PC-9 (cell line): Measurements from ENCODE around the gene HMOX2. TPM values are rescaled to one million over a fixed set of nuclear protein-coding genes. Genes with fewer than 3 reads are reported as not detected.

Source experiments
- BruUV-seq: library from RNA; stranded (reverse); fragments of 400-500 nt; replicated peaks from 2 replicates; lab custom pipeline; 2021; lab: Mats Ljungman, UMichigan
- CTCF ChIA-PET: fragments of 300-600 bp; sonication (Branson Sonifier 250); formaldehyde crosslinking; loops from one replicate; lab custom pipeline; 2022; ENCODE audit warnings: antibody characterized with exemption; lab: Charles Lee
- POLR2A ChIA-PET: fragments of 300-600 bp; sonication (Branson Sonifier 250); formaldehyde crosslinking; loops from one replicate; lab custom pipeline; 2022; ENCODE audit warnings: antibody characterized with exemption; ENCODE audit not compliant: unreplicated experiment; lab: Charles Lee
- DNase-seq, 2 experiments: peaks; one replicate each; pipeline versions ENCODE4 v3.0.0 to v3.0.0-alpha.2; 2015 to 2022; ENCODE audit warnings: mixed read lengths in 1 of 2
- H2AFZ ChIP-seq: fragments of 200-600 bp; sonication (generic); 2 replicates; pipeline ENCODE4 v1.8.1; 2017; ENCODE audit warnings: antibody characterized with exemption
- H3F3A ChIP-seq: fragments of 200-600 bp; sonication (generic); 2 replicates; pipeline ENCODE4 v1.8.1; 2017; ENCODE audit warnings: antibody characterized with exemption, mild to moderate bottlenecking, low read depth; ENCODE audit not compliant: insufficient read depth
- H3K27ac ChIP-seq: fragments of 200-600 bp; sonication (generic); 2 replicates; pipeline ENCODE4 v1.6.1; 2016; ENCODE audit warnings: mixed run types
- H3K27me3 ChIP-seq: fragments of 200-600 bp; sonication (generic); 2 replicates; pipeline ENCODE4 v1.6.1; 2016; ENCODE audit warnings: low read depth, mixed run types; ENCODE audit not compliant: insufficient read depth
- H3K36me3 ChIP-seq: fragments of 200-600 bp; sonication (generic); 2 replicates; pipeline ENCODE4 v1.6.1; 2016; ENCODE audit warnings: low read depth, mixed run types
- H3K4me1 ChIP-seq: fragments of 200-600 bp; sonication (generic); replicated peaks from 2 replicates; pipeline ENCODE4 v1.6.1; 2016; ENCODE audit warnings: mixed run types; ENCODE audit not compliant: insufficient read depth
- H3K4me2 ChIP-seq: fragments of 200-600 bp; sonication (generic); 2 replicates; pipeline ENCODE4 v1.6.1; 2017; ENCODE audit warnings: mixed run types
- H3K4me3 ChIP-seq: fragments of 200-600 bp; sonication (generic); 2 replicates; pipeline ENCODE4 v1.6.1; 2016; ENCODE audit warnings: mixed run types
- H3K79me2 ChIP-seq: fragments of 200-600 bp; sonication (generic); 2 replicates; pipeline ENCODE4 v1.6.1; 2017; ENCODE audit warnings: low read depth, mixed run types
- H3K9me2 ChIP-seq: fragments of 200-600 bp; sonication (generic); 2 replicates; pipeline ENCODE4 v1.8.1; 2017; ENCODE audit warnings: mild to moderate bottlenecking; ENCODE audit not compliant: insufficient read depth
- H3K9me3 ChIP-seq: fragments of 200-600 bp; sonication (generic); 2 replicates; pipeline ENCODE4 v1.8.1; 2016; ENCODE audit warnings: low read depth; ENCODE audit not compliant: insufficient read depth
- H4K20me1 ChIP-seq: fragments of 200-600 bp; sonication (generic); 2 replicates; pipeline ENCODE4 v1.8.1; 2017; ENCODE audit not compliant: insufficient read depth
- CTCF ChIP-seq: fragments of 200-600 bp; sonication (generic); conservative IDR thresholded peaks from 2 replicates; pipeline ENCODE4 v1.6.1; 2017; ENCODE audit warnings: mixed run types, antibody characterized with exemption, mild to moderate bottlenecking, moderate library complexity
- EZH2 ChIP-seq: fragments of 200-600 bp; sonication (generic); IDR thresholded peaks from 2 replicates; pipeline ENCODE4 v1.8.0; 2017; ENCODE audit warnings: antibody characterized with exemption, low read depth
- intact Hi-C: fragments of 100-400 bp; cut with micrococcal nuclease; formaldehyde crosslinking; loops from one replicate; pipeline ENCODE4 v1.10.0; 2022; ENCODE audit not compliant: unreplicated experiment
- total RNA-seq: library from RNA; stranded (reverse); gene quantifications from 2 replicates; pipeline ENCODE4 v1.2.3, GENCODE V29; 2021

HMOX2 gene
- total RNA-seq, 1 experiment from 2014 or later: 68.1 TPM

- POLR2A ChIA-PET: interaction anchor here (0.7 kb wide), 1 partner anchor 67 kb away, joined by 7 read pairs; no protein-coding TSS in a partner anchor
- Histone ChIP-seq H3K36me3 (peaks cover 6% of the 10 kb centered on the region; the same call in 1 of the 2 replicates), H3K4me2 (no peak overlapping the region), H3K4me1 (no peaks in the 10 kb centered on the region), H3F3A (no peaks in the 10 kb centered on the region), H3K27me3 (no peaks in the 10 kb centered on the region), H3K4me3 (no peak overlapping the region), H3K27ac (no peak overlapping the region), H2AFZ (no peak overlapping the region), H3K79me2 (peaks cover 9% of the 10 kb centered on the region; the same call in 1 of the 2 replicates), H3K9me3 (no peaks in the 10 kb centered on the region), H3K9me2 (no peaks in the 10 kb centered on the region), H4K20me1 (no peaks in the 10 kb centered on the region)
- CTCF ChIA-PET: interaction anchor here (0.6 kb wide), 1 partner anchor 112 kb away, joined by 14 read pairs; no protein-coding TSS in a partner anchor
- BruUV-seq: no TSS peak
- no peak for DNase-seq
- TF ChIP-seq CTCF (no peak), EZH2 (no peak)
- intact Hi-C loops: no loop called here
Measured at GRCh38 chr16:4486126-4486893, 10.1 kb downstream of the HMOX2 start.

GRCh38 chr16:4487955-4488498 is 11.8 kb downstream of the HMOX2 start:
- DNase-seq: no peak
- no peaks in the 10 kb centered on the region for H3K4me1 ChIP-seq
- H4K20me1 ChIP-seq: no peaks in the 10 kb centered on the region
- no TSS peak for BruUV-seq
- H3F3A ChIP-seq: no peaks in the 10 kb centered on the region
- intact Hi-C loops: no loop called here
- no peaks in the 10 kb centered on the region for H3K9me3 ChIP-seq
- H3K79me2 ChIP-seq: 0 out of 2 replicates have a peak, but pooled peaks cover 7% of the 10 kb centered on the region
- H3K9me2 ChIP-seq: no peaks in the 10 kb centered on the region
- no peak for TF ChIP-seq EZH2
- TF ChIP-seq CTCF: no peak
- peaks cover 6% of the 10 kb centered on the region; the same call in 1 of the 2 replicates for H3K36me3 ChIP-seq
- H3K27me3 ChIP-seq: no peaks in the 10 kb centered on the region
- POLR2A ChIA-PET: interaction anchor here (0.7 kb wide), 1 partner anchor 128 kb away, joined by 3 read pairs; no protein-coding TSS in a partner anchor
- no peak overlapping the region for H3K27ac ChIP-seq
- no peak overlapping the region for H2AFZ ChIP-seq
- no peak overlapping the region for H3K4me3 ChIP-seq
- CTCF ChIA-PET: no interaction called here
- no peak overlapping the region for H3K4me2 ChIP-seq

DNA sequence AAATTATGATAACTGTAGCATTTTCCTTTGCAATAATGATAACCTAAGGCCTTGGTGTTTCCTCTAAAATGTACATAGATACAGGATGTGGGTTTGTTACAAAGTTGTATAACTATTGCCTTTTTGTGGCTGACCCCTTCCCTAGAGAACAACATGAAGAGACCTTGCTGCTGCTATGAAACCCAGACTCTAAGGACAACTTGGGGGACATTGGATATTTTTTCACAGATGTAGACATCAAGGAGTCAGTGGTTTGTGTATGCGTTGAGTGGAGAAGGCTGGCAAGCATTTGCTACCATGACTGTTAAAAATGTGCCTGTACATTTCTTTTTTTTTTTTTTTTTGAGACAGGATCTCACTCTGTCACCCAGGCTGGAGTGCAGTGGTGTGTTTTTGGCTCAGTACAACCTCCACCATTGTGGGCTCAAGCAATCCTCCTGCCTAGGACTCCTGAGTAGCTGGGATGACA is 12.3 kb downstream of the HMOX2 start:
- Histone ChIP-seq H3K9me2 (no peaks in the 10 kb centered on the region), H2AFZ (no peak overlapping the region), H3K4me2 (no peak overlapping the region), H3K27me3 (no peaks in the 10 kb centered on the region), H3K36me3 (peaks cover 6% of the 10 kb centered on the region; the same call in 1 of the 2 replicates), H3K27ac (no peak overlapping the region), H3K4me1 (no peaks in the 10 kb centered on the region), H3K79me2 (0 out of 2 replicates have a peak, but pooled peaks cover 7% of the 10 kb centered on the region), H3K9me3 (no peaks in the 10 kb centered on the region), H3K4me3 (no peak overlapping the region), H4K20me1 (no peaks in the 10 kb centered on the region), H3F3A (no peaks in the 10 kb centered on the region)
- CTCF ChIA-PET: no interaction called here
- TF ChIP-seq CTCF (no peak), EZH2 (no peak)
- intact Hi-C loops: no loop called here
- POLR2A ChIA-PET: no interaction called here
- DNase-seq: no peak
- no TSS peak for BruUV-seq
